ENCODE results near the gene TMEM132D. TPM values are rescaled to one million over a fixed set of nuclear protein-coding genes. Genes with fewer than 3 reads are reported as not detected.

The TMEM132D gene
- total and polyA plus RNA-seq, 2 of the 8 experiments (the other 6 are each of a cell fraction or from before 2014, with no cell fraction given) = 3.5 to 10.1 TPM

GRCh38 chr12:129190827-129191226 is 713.0 kb downstream of the TMEM132D start:
- peak; percentile 60 for FAIRE-seq
- Histone ChIP-seq H2BK12ac (ENCODE audit: low read depth, low read length) (no peak overlapping the region), H3K18ac (ENCODE audit: extremely low read depth, low read length) (no peak overlapping the region), H3K9me3 (ENCODE audit: insufficient read depth in 2 of 2, low read depth in 1 of 2, low read length in 1 of 2) (peaks cover 5 to 7% of the 10 kb centered on the region in 2 experiments; a peak in 2 of 4 replicates), H3K27ac (ENCODE audit: low read depth, low read length) (no peak overlapping the region), H4K5ac (ENCODE audit: insufficient read length, low read depth, low read length) (no peak overlapping the region), H2BK120ac (replicated peaks; ENCODE audit: low read depth, low read length) (no peak overlapping the region), H3K4ac (replicated peaks; ENCODE audit: insufficient read length, low read depth, low read length) (no peak overlapping the region), H3K79me2 (ENCODE audit: control insufficient read depth in 1 of 2, insufficient read depth in 2 of 2, low read length in 2 of 2) (no peaks in the 10 kb centered on the region), H3K4me1 (replicated peaks in 1 of 4; ENCODE audit: control insufficient read depth in 3 of 4, insufficient read depth in 4 of 4, low read length in 3 of 4) (no peaks in the 10 kb centered on the region), H3K79me1 (ENCODE audit: low read depth, low read length) (no peaks in the 10 kb centered on the region), H2BK5ac (ENCODE audit: low read depth, low read length) (no peak overlapping the region), H3K27me3 (replicated peaks in 1 of 4; ENCODE audit: control insufficient read depth in 3 of 4, extremely low read depth in 1 of 4, insufficient read depth in 3 of 4, low read length in 3 of 4) (no peaks in the 10 kb centered on the region), H3K9ac (replicated peaks in 1 of 4; ENCODE audit: extremely low read depth in 1 of 4, low read depth in 3 of 4, low read length in 3 of 4) (no peak overlapping the region), H4K8ac (ENCODE audit: extremely low read depth, insufficient read depth, low read length) (no peak overlapping the region), H3K36me3 (ENCODE audit: control insufficient read depth in 2 of 4, insufficient read depth in 4 of 4, low read length in 3 of 4) (no peaks in the 10 kb centered on the region), H2AFZ (ENCODE audit: low read length) (no peak overlapping the region; the same call in 1 of the 2 replicates), H3K4me2 (ENCODE audit: insufficient read depth in 1 of 2, low read depth in 2 of 2, low read length in 2 of 2) (no peak overlapping the region), H2AK5ac (ENCODE audit: low read depth, low read length) (no peak overlapping the region), H4K20me1 (replicated peaks in 1 of 2; ENCODE audit: control insufficient read depth in 1 of 2, insufficient read depth in 2 of 2, low read length in 2 of 2) (no peaks in the 10 kb centered on the region), H3K4me3 (ENCODE audit: extremely low read depth in 1 of 4, insufficient read depth in 2 of 4, low read depth in 3 of 4, low read length in 4 of 4) (no peak overlapping the region), H3K56ac (replicated peaks; ENCODE audit: insufficient read length, low read depth, low read length) (no peak overlapping the region), H3K14ac (ENCODE audit: insufficient read length) (no peak overlapping the region), H2BK20ac (ENCODE audit: low read length) (no peak overlapping the region), H4K91ac (replicated peaks; ENCODE audit: insufficient read length, low read length) (no peak overlapping the region), H2BK15ac (ENCODE audit: low read length) (no peak overlapping the region), H3K23ac (ENCODE audit: insufficient read length) (no peak overlapping the region), H3K23me2 (ENCODE audit: low read depth, low read length) (no peaks in the 10 kb centered on the region)
- 52% methylated on average over 7 of the region's 7 CpGs; no CpG with 5 or more reads in 1 of the 2 experiments for WGBS, 2 experiments (ENCODE audit: extremely low coverage in 1 of 2, insufficient coverage in 1 of 2, insufficient read length in 1 of 2, insufficient replicate concordance in 2 of 2, low coverage in 1 of 2, low lambda C conversion rate in 2 of 2, missing lambda C conversion rate in 1 of 2)
- POLR2A ChIA-PET (ENCODE audit: partially characterized antibody) = interaction anchor here (0.5 kb wide), 1 partner anchor 1079 kb away, joined by 3 read pairs; no protein-coding TSS in a partner anchor
- CTCF ChIA-PET (ENCODE audit: partially characterized antibody) = interaction anchor here (0.6 to 3.4 kb wide), 15 partner anchors 10 to 1091 kb away, joined by 3 to 18 read pairs (median 4); no protein-coding TSS in a partner anchor
- TF ChIP-seq MAX (IDR thresholded peaks at IDR 0.05) = no peak
- peak; percentile 65 to 77 for TF ChIP-seq RAD21 (IDR thresholded peaks at IDR 0.05 in 1 of 2, conservative IDR thresholded peaks at IDR 0.05 in 1 of 2; ENCODE audit: low read depth in 2 of 2, low read length in 2 of 2)
- peak; percentile 74 to 83 (median 79) for TF ChIP-seq CTCF (IDR thresholded peaks at IDR 0.05; ENCODE audit: control extremely low read depth in 1 of 3, insufficient read depth in 1 of 3, low read depth in 1 of 3, low read length in 3 of 3)
- no peak for TF ChIP-seq CHD1 (IDR thresholded peaks at IDR 0.05; ENCODE audit: low read depth, low read length)
- no peak for TF ChIP-seq ZNF274 (IDR thresholded peaks at IDR 0.05; ENCODE audit: borderline replicate concordance, extremely low read depth, low read length)
- TF ChIP-seq RXRA (IDR thresholded peaks at IDR 0.05; ENCODE audit: insufficient read depth, low read depth, low read length) = no peak
- TF ChIP-seq EGR1 (IDR thresholded peaks at IDR 0.05; ENCODE audit: borderline replicate concordance, low read depth, low read length) = no peak
- no peak for TF ChIP-seq RNF2 (IDR thresholded peaks at IDR 0.05; ENCODE audit: borderline replicate concordance, low read depth, low read length, missing control alignments, poor library complexity, severe bottlenecking)
- TF ChIP-seq HDAC6 (IDR thresholded peaks at IDR 0.05; ENCODE audit: low read depth, low read length) = no peak
- peak; percentile 38 to 81 for DNase-seq (ENCODE audit: low read depth in 1 of 2, low spot score in 2 of 2)

All from H1 (cell line).